Epithelial cell of prostate (primary cell): ENCODE results near the gene AMMECR1L.
A peak's percentile ranks its signal among the peaks of the same experiment; 100 is the strongest.
"Not testable (repeated sequence)": the region's sequence is repeated elsewhere in the genome, so short reads cannot be mapped to it uniquely, and the experiment has no call there.

Source experiments
- DNase-seq: peaks from one replicate; pipeline ENCODE4 v3.0.0-alpha.2; 2011; ENCODE audit warnings: low read depth, low spot score
- H3K27ac ChIP-seq: fragments of 450-650 bp; 2 replicates; pipeline ENCODE4 v1.5.1; 2017; ENCODE audit warnings: mild to moderate bottlenecking

Gene AMMECR1L

DNA sequence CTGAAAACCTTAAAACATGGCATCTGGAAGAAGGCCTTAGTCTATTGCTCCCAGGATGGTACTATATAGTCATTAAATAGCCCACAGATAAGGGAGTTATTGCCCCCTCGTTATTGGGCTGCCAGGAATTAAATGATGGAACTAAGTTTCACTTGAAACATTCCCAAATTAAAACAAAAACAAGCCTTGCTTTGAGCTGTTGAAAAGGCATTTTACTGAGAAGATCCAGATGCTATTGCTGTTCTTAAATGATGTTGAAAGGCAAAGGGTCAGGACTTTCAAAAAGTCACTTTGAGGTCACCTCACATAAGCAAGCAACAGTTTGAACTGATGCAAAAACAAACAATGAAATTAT, 2.0 kb upstream of the AMMECR1L start:
- H3K27ac ChIP-seq = peak overlapping the region; percentile 85
- no peak for DNase-seq

DNA sequence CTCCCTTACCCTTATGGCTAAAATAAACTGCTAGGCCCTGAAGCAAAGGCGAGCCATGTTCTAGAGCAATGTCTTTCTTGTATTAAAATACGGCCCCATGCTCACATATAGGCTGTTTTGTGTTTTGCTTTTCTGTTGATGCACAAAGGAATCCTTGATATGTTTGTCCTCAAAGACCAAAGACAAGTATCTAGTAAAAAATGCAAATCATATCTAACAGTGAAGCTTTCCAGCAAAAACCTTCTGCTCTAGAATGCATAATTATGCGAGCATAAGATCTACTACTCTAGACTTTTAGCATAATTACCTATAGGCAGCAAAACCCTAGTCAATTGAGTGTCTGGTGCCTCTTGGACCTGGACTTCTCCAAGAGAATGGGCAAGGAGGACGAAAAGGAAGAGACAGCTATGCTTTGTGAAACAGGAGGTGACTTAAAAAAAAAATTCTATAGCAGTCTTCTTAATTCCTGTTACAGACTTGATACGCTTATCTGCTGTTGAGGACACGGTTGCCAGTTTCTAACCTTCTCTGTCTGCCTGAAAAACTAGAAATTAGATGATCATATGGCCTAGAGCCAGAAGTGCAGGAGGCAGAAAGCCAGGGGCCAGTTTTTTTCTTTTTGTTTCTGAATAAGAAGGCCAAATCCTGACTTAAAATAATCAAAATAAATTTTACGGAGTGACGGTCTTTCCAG, 1.5 kb upstream of the AMMECR1L start:
- H3K27ac ChIP-seq = peak overlapping the region; percentile 85
- no peak for DNase-seq

DNA sequence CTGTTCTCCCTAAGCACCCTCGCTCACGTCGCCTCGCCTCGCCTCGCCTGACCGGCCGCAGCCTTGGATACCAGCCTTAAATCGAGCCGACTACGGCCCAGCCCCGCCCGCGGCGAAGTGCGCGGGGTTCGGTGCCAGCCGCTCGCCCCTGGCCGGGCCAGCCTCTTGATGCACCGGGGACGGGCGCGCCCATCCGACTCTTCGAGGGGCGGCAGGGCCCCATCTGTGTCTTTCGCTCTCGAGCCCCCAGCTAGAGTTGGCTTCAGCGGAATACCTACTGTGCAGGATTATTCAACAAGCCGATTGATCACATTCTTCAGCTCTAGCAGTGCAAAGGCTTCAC, 808 bp upstream of the AMMECR1L start:
- DNase-seq = not testable (repeated sequence)
- peak overlapping the region; percentile 85 for H3K27ac ChIP-seq

DNA sequence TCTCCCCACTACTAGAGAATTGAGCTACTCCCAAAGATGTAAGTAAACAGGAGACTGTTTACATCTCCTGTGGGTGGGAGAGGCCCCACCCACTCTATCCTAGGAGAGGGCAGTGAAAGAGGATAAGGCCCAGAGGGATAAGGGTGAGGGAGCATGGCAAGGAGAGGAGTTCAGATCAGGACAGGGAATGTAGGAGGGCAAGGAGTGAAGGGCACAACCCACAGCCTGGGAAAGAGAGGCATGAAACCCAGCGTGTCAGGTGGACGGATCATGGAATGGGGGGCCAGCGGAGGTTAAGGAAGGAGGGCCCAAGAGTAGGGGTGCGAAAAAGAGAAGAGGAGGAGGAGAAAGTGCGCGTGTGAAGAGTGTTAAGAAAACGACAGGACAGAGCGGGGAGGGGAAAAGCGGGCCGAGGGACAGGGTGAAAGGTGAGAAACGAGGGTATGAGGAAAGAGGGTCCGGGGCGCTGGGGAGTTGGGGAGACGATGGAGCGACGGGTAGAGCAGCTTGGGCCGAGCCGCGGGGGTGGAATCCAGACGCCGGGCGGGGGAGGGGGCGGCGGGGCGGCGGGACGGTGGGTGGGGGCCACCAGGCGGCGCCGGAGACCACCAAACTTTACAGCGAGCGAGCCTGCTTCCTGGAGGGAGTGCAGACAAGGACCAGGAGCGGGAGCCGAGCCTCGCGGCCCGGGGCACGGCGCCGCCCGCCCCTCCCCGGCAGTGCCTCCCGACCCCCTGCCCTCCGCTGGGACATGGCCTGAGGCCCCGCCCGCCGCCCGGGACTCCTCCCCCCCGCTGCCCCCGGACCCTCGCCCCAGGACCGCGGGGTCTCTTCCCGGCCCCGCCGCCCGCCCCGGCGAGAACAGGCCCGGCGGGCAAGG, 655 bp downstream of the AMMECR1L start:
- not testable (repeated sequence) for DNase-seq
- H3K27ac ChIP-seq = peak overlapping the region; percentile 85

DNA sequence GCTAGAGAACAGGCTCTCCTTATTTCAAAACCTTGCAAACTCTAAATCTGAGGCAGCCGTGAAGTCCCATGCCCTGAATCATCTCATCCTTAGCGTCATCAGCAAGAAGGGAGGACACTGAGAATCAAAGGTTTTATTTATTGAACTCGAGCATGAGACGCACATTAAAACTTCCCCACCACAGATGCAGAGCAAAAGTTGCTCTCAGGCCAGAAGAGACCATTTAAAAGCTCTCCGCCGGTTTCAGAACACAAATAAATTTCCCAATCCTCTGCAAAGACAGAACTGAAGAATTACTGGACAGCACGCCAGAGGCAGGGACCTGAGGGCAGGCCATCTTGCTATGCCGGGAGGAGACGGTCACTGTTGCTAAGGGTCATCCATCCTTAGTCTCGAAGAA, 1.3 kb downstream of the AMMECR1L start:
- DNase-seq = no peak
- H3K27ac ChIP-seq = peak overlapping the region; percentile 85

DNA sequence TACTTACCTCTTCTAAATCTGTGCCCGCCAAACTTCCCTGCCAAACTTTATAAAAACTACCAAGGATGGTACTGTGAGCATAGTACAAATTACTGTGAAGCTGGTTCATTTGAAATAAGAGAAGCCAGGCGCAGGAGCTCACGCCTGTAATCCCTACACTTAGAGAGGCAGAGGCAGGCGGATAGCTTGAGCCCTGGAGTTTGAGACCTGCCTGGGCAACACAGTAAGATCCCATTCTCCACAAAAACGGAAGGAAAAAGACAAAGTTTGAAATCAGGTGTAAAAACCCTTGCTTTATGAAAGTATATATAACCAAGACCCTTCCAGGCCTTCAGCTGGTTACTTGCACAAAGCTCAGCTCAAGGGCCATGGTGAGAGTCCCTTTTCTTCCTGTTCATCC, 5.9 kb downstream of the AMMECR1L start:
- no peak for DNase-seq
- H3K27ac ChIP-seq = no peak overlapping the region

DNA sequence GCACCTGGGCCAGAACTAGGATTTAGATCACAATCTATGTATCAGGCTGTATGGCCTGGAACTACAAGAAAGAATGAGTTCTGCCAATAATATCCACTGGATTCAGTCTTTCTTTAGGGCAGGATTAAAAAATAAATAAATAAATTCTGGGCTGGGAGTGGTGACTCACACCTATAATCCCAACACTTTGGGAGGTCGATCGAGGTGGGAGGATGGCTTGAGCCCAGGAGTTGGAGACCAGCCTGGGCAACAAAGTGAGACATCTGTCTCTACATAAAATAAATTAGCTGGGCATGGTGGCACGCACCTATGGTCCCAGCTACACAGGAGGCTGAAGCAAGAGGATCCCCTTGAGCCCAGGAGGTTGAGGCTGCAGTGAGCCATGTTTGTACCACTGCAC, 8.1 kb downstream of the AMMECR1L start:
- no peak for DNase-seq
- H3K27ac ChIP-seq = no peak overlapping the region

DNA sequence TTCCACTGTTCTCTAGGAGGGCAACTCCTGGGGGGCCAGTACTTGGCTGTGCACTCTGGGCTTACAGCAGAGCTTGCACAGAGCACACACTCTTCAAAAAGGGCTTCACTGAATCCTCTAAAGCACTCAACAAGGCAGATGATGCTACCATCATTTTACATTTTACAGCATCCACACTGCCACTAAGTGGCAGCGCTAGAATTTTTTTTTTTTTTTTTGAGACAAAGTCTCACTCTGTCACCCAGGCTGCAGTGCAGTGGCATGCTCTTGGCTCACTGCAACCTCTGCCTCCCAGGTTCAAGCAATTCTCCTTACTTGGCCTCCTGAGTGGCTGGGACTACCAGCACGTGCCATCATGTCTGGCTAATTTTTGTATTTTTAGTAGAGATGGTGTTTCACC, 8.6 kb downstream of the AMMECR1L start:
- no peak for DNase-seq
- H3K27ac ChIP-seq = no peak overlapping the region

DNA sequence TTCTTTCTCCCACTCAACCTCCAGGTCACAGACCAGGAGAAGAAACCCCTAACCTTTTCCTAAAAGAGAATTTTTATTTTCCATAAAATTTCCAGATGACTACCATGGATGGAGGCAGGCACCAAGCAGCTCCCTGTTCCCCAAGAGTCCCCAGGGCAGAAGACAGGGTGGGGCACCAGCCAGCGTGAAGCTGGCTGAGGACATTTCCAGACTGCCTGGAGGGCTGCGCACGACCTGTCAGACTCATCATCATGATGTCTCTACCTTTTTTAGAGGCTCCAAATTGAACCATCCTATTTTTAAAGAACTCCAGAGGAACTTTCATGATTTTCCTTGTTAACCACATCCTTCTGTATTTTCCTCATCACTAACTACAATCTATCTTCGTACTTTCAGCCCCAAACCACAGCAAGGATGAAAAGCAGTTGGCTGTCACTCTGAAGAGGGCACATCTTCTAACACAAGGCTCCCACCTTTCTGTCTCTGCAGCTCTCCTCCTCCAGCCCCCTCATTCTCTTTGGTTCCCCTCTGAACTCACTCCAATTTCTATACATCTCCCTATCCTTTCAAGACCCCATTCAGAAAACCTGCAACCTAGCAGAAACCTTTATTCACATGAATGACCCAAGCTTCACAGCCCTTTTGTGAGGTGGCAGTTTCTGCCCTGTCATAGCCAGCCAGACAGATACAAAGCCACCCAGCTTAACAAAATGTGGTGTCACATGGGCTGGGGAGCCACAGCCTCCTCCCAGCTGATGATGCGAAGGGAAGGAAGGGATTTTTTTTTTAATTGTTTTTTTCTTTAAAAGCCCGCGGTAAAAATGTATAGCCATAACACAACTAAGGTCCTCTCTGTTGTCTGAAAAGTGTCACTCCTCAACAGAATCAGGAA, 11.1 kb downstream of the AMMECR1L start:
- H3K27ac ChIP-seq = no peak overlapping the region
- no peak for DNase-seq

DNA sequence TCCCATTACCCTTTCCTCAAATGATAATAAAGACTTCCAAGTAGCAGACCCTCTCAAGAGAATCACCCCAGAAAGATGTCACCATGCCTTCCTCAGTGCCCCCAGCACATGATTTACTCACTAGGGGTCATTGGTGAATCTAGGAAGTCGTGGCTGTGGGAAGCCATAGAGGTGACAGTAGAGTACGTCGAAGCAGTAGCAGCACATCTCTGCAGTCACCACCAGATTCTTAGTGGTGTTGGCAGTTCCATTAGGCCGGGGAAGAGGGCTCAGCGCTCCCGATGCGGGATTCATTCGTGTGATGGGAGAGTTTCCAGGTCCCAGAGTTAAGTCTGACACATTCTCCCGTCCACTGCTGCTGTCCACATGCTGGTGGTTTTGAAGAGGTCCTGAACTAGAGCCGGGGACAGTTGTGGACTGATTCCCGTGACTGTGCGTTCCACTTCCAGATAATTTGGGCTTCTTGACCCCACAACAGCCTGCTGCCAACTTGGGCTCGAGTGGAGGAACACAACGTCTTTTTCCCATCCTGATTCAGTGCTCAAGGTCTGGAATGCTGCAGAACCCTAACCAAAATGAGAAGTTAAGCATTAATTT, 12.0 kb downstream of the AMMECR1L start:
- no peak overlapping the region for H3K27ac ChIP-seq
- no peak for DNase-seq

DNA sequence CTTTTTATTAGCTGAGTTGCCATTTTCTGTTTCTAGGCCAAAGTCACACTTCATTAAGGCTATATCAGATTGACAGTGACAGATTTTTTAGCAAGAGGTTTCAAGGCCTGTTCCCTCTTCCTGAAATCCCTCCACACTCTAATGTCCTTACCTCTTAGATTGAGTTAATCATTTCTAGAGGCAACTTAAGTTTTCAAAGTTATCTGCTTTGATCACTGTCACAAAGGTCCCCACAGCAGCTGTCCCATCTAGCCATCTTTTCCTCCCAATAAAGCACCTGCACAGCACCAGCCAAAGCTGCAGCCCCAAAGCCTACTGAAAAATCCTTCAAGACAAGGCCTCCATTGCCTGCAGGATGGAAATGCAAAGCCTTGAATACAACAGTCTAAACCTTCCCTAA, 13.4 kb downstream of the AMMECR1L start:
- no peak for DNase-seq
- no peak overlapping the region for H3K27ac ChIP-seq

DNA sequence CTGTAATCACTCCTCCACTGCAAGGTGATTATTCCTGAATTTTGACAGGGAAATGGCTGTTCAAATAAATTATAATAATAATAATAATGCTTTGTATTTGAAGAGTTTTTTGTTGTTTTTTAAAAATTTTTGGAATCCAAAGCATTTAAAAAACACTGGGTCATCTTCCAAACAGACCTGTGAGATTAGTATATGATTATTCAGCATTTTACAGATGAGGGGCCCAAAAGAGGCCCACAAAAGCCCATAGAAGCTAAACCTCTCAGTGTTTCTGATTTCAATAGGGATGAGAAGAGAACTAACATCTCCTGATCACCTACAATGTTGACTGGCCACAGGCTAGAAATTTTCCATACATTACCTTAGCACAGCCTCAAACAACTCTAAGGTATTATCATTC, 19.8 kb downstream of the AMMECR1L start:
- H3K27ac ChIP-seq = no peak overlapping the region
- no peak for DNase-seq

DNA sequence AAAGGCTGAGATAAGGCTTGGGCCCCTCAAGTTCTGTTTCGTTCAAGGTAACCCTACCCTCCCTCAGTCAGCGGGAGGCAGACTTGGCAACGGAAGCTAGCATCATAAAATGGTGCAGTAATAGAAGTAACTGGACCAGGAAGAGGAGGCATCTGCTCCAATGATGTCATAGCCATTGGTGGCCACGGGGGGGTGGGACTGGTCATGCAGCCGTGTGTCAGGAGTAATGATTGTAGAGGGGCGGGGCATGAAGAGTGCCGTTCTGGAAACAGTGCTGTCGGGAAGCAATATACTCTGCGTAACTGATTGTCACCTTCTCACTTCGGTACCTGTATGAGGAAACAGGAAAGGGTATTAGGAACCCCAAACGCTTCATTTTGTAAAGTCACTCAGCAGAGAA, 20.9 kb downstream of the AMMECR1L start:
- no peak overlapping the region for H3K27ac ChIP-seq
- DNase-seq = no peak

DNA sequence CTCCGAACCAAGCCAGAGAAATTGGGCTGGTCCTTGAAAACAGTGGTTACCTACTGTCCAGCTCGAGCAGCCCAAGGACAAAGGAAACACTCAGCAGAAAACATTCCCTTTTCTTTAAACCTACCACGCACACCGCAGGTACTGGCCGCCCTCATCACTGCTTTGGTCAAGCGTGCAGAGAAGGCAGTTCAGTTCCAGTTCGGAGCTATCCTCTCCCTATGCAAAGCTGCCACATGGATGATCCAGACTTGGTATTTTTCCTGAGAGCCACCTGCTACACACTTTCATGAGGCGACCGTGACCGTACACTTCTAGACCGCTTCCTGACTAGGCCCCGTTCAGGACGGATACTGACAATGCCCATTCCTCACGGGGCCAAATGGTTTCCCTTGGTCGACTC, 23.5 kb downstream of the AMMECR1L start:
- no peak for DNase-seq

DNA sequence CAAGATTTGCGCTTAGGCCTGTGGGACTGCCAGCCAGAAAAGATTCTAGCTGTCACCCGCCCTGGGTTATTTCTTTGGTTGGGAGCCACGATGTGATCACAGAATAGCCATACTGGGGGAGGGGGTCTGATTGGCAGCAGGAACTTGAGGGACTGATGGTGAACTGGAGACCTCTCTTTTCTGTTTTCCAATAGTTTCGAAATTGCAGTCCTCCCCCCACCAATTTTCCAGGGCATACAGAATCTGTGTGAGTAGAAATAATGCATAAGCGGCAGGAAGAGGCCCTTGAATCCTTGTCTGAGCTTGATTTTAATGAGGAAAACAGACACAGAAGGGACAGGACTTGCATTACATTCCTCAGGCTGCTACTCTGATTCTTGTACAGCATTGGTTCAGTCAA, 25.6 kb downstream of the AMMECR1L start:
- no peak for DNase-seq
- H3K27ac ChIP-seq = peak overlapping the region; percentile 16

More for the DNA sequence above, 23.5 kb downstream of the AMMECR1L start:
- H3K27ac ChIP-seq = no peak overlapping the region

DNA sequence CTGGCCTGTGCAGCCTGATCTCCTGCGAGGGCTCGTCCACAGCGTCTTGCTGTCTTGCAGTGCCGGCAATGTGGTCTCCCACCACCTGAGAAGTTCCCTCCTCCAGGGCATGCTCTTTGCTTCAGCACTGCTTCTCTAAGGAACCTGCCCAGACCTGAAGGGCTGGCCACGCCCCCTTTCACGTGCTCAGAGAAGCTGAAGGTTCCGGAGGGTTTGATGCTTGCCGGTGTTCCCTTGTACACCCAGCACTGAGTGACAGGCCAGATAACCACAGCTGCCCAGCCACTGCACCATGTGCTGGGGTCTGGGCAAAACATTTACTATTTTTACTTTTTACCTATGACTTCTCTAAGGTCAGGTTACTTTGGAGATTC, 26.1 kb downstream of the AMMECR1L start:
- H3K27ac ChIP-seq = peak overlapping the region; percentile 16
- peak; percentile 51 for DNase-seq

DNA sequence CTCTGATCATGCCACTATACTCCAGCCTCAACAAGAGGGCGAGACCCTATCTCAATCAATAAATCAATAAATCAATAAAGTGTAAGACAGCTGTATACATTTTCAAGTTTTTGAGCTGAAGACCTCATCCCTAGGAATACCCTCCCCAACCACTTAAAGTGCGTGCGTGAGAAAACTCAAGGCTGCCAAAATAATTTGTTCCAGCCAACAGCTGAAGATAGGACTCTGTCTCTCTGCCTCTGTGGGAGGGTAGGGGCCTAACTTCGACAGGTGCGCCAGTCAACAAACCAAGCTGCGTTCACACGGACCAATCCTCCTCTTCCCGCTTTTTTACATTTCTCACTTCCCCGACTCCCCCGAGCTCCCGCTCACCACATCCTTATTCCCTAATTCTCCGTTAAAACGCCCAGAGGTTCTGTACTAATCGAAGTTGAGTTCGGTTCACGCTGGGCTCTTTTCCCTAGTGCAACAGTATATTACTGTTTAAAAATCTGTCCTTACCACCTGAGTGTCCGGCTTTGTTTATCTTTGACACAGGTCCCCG, 28.4 kb downstream of the AMMECR1L start:
- peak overlapping the region; percentile 39 for H3K27ac ChIP-seq
- DNase-seq = no peak

DNA sequence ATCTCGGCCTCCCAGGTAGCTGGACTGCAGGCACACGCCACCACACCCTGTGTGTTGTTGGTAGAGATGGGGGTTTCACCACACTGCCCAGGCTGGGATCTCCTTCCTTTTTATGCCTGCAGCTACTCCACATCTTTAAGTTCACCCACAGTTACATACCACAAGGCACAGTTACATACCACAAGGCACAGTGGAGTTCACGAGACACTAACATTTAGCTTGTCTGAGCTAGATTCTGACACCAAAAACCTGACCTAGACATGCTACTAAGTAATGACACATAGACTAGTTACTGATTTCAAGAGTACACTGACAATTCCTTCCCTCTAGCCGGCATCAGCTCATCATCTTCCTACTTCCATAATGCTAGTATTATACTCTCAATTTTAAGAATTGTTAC, 32.1 kb downstream of the AMMECR1L start:
- no peak overlapping the region for H3K27ac ChIP-seq
- DNase-seq = no peak

DNA sequence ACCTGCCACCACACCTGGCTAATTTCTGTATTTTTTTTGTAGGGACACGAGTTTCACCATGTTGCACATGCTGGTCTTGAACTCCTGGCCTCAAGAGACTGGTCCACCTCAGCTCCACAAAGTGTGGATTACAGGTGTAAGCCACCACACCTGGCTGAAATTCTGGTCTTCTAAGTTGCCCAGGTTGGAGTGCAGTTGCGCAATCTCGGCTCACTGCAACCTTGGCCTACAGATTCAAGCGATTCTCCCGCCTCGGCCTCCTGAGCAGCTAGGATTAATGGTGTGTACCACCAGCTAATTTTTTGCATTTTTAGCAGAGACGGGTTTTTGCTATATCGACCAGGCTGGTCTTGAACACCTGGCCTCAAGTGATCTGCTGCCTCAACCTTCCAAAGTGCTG, 33.4 kb downstream of the AMMECR1L start:
- no peak overlapping the region for H3K27ac ChIP-seq
- no peak for DNase-seq

DNA sequence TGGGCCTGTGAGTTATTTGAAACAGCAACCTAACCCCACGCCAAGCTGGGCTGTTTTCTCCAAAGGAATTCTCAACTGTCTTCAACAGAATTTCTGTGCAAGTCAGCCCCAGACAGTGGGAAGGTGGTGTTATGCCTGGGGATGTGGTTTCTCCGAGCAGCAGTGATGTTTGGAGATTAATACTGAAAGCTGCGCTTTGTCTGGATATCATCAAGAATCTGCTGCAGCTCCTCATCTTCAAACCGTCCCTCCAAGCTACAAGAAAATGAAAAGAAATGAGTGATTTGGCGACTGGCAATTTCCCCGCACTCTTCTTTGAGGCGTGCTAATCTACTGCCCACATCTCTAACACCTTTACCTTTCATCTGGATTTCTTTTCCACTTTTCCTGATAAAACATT, 37.8 kb downstream of the AMMECR1L start:
- H3K27ac ChIP-seq = no peak overlapping the region
- DNase-seq = no peak
